ENCODE data around the gene DNMBP. TPM values are rescaled to one million over a fixed set of nuclear protein-coding genes. Genes with fewer than 3 reads are reported as not detected.

Gene DNMBP
- total and polyA plus RNA-seq, 2 of the 8 experiments (the other 6 are each of a cell fraction or from before 2014, with no cell fraction given): 19.1 to 26.4 TPM

GRCh38 chr10:99996671-99997648, 12.8 kb downstream of the DNMBP start (continued):
- no peak for TF ChIP-seq POLR2A (IDR thresholded peaks at IDR 0.05; ENCODE audit: control extremely low read depth in 1 of 2, low read depth in 2 of 2, low read length in 2 of 2)
- TF ChIP-seq CHD1 (IDR thresholded peaks at IDR 0.05; ENCODE audit: low read depth, low read length): no peak
- no peak for TF ChIP-seq CREB1 (IDR thresholded peaks at IDR 0.05)
- TF ChIP-seq USF2 (IDR thresholded peaks at IDR 0.05; ENCODE audit: low read length): no peak
- TF ChIP-seq CBX8 (IDR thresholded peaks at IDR 0.05; ENCODE audit: borderline replicate concordance, low read depth, low read length): no peak
- no peak for TF ChIP-seq KDM1A (IDR thresholded peaks at IDR 0.05; ENCODE audit: borderline replicate concordance, low read length)
- TF ChIP-seq SP4 (IDR thresholded peaks at IDR 0.05; ENCODE audit: low read length): no peak
- no peak for TF ChIP-seq ZNF274 (IDR thresholded peaks at IDR 0.05; ENCODE audit: borderline replicate concordance, extremely low read depth, low read length)
- TF ChIP-seq EGR1 (IDR thresholded peaks at IDR 0.05; ENCODE audit: borderline replicate concordance, low read depth, low read length): no peak

All from H1 (cell line).